Effector memory CD8-positive, alpha-beta T cell (primary cell): ENCODE results near the gene PRLH.
A peak's percentile ranks its signal among the peaks of the same experiment; 100 is the strongest.
"Not testable (repeated sequence)": the region's sequence is repeated elsewhere in the genome, so short reads cannot be mapped to it uniquely, and the experiment has no call there.

Source experiments
- ATAC-seq: fragments of 150-1000 bp; cut with Tn5 transposase; replicated peaks from 2 replicates; pipeline ENCODE4 v1.10.0; 2021; ENCODE audit warnings: mild to moderate bottlenecking, moderate library complexity
- DNase-seq, 3 experiments: peaks; one replicate each; pipeline ENCODE4 v3.0.0; 2021
- H3K27ac Mint-ChIP-seq, 2 donors: one replicate each; pipeline ENCODE4 v1.8.0; 2022; ENCODE audit warnings: mild to moderate bottlenecking in 2 of 2, mixed read lengths in 2 of 2, moderate library complexity in 2 of 2
- H3K27me3 Mint-ChIP-seq, 2 donors: one replicate each; pipeline ENCODE4 v1.8.0; 2022; ENCODE audit warnings: mixed read lengths in 2 of 2
- H3K36me3 Mint-ChIP-seq: one replicate; pipeline ENCODE4 v1.8.0; 2022; ENCODE audit warnings: mild to moderate bottlenecking, moderate library complexity, mixed read lengths; ENCODE audit not compliant: insufficient read depth
- H3K4me1 Mint-ChIP-seq, 2 donors: one replicate each; pipeline ENCODE4 v1.8.0; 2022; ENCODE audit warnings: low read depth in 2 of 2, mixed read lengths in 2 of 2
- H3K4me3 Mint-ChIP-seq, 2 donors: one replicate each; pipeline ENCODE4 v1.8.0; 2022; ENCODE audit warnings: mild to moderate bottlenecking in 2 of 2, mixed read lengths in 2 of 2, moderate library complexity in 2 of 2
- H3K9me3 Mint-ChIP-seq, 2 donors: one replicate each; pipeline ENCODE4 v1.8.0; 2022; ENCODE audit warnings: mixed read lengths in 2 of 2

The PRLH gene

DNA sequence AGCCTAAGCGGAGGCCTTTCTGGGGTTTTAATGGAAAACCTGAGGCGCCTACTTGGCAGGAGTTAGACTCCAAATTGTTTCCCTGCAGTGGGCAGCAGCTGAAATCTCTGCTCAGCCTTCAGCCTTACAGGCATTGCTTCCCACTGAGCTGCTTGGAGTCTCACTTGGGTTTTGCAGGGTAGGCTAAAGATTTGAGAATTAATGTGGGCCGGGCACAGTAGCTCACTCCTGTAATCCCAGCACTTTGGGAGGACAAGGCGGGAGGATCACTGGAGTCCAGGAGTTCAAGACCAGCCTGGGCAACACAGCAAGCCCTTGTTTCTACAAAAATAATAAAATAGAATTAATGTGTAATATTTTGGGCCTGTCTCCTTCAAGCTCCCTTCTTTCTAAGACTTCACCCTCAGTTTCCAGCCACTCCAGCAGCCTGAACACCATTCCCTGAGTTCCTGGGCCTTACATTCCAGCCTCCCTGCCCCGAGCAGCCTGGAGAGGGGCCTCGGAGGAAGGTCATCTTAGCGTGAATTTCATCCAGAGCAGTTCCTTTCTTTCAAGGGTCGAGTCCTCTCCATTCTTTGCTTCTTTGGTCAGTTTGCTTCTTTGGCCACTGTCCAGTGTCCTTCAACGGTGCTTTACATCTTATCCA, 33.2 kb downstream of the PRLH start:
- H3K4me1 Mint-ChIP-seq: peaks cover 16 to 22% of the 10 kb centered on the region in 2 donors
- H3K9me3 Mint-ChIP-seq: no peaks in the 10 kb centered on the region
- peaks cover 10% of the 10 kb centered on the region for H3K36me3 Mint-ChIP-seq
- no peak overlapping the region for H3K4me3 Mint-ChIP-seq
- H3K27ac Mint-ChIP-seq: peak overlapping the region; percentile 78 to 88
- H3K27me3 Mint-ChIP-seq: no peaks in the 10 kb centered on the region
- DNase-seq: no peak
- no peak for ATAC-seq

DNA sequence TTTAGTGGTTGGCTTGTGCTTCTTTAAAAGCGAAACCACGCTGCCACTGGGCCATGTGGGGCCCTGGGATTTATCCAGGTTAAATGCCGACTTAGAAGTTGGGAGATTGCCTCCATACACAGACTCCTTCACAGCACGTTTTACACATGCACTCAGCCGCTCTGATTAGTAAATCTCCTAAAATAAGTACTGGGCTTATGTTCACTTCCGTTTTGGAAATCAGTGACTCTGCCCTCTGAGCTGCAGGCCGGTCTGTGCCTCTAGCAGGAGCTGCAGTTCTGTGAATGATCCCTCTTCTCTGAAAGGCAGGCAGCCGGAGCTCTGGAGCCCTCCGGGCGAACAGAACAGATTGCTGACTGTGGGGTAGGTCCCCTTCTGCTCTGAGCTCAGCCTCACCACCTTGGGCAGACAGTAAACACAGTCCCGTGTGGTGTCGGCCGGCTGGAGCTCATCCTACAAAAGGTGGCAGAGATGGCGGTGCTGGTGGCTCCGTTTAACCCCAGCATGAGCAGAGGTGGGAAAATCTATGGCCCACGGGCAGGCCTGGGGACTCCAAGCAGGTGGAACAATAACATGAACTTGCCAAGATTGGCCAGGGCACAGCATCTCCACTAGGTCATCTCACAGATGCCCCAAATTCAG, 34.0 kb downstream of the PRLH start:
- no peaks in the 10 kb centered on the region for H3K9me3 Mint-ChIP-seq
- H3K4me1 Mint-ChIP-seq: peaks cover 16 to 22% of the 10 kb centered on the region in 2 donors
- H3K27ac Mint-ChIP-seq: peak overlapping the region; percentile 78
- ATAC-seq (no peak), DNase-seq (no peak)
- no peaks in the 10 kb centered on the region for H3K27me3 Mint-ChIP-seq
- no peak overlapping the region for H3K4me3 Mint-ChIP-seq
- peaks cover 10% of the 10 kb centered on the region for H3K36me3 Mint-ChIP-seq

- DNase-seq (no peak), ATAC-seq (no peak)
- no peaks in the 10 kb centered on the region for H3K9me3 Mint-ChIP-seq
- H3K27me3 Mint-ChIP-seq: no peaks in the 10 kb centered on the region
- no peak overlapping the region for H3K4me3 Mint-ChIP-seq
- peak overlapping the region; percentile 78 for H3K27ac Mint-ChIP-seq
- H3K36me3 Mint-ChIP-seq: peaks cover 10% of the 10 kb centered on the region
- H3K4me1 Mint-ChIP-seq: peaks cover 16 to 22% of the 10 kb centered on the region in 2 donors
These were observed 35.2 kb downstream of the PRLH start for GRCh38 chr2:237601453-237602116.

- Mint-ChIP-seq H3K4me1 (peaks cover 16 to 22% of the 10 kb centered on the region in 2 donors), H3K36me3 (peaks cover 10% of the 10 kb centered on the region), H3K9me3 (no peaks in the 10 kb centered on the region), H3K27me3 (peaks cover 0 to 2% of the 10 kb centered on the region in 2 donors), H3K4me3 (no peak overlapping the region), H3K27ac (no peak overlapping the region)
- DNase-seq (no peak), ATAC-seq (no peak)
These were observed 36.0 kb downstream of the PRLH start for GRCh38 chr2:237602409-237602808.

DNA sequence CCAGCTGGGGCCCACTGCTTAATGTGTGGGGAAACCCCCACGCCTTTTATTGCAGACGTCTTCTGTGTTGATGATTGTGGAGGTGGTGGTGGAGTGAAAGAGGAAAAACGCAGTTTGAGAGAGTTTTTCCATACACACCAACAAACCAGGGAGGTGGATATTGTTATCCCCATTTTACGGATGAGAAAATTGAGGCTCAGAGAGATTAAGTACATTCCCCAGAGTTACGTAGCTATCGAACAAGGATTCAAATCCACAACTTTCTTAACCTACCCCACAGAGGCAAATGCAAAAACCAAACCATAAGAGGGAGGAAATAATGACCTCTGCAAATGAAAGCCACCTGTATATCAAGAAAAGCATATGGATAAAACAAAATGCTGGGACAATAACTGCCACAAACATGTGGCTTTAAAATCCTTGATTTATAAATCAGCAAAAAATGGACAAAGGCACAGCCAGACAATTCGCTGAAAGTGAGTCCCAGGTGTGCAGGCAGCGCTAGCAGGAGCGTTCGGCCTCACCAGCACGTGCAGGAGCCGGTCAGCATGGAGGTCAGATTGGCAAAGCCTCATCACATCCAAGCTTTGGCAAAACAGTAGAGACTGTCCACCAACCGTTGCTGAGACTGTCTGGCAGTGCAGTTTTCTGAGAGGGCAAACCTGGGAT, 36.8 kb downstream of the PRLH start:
- ATAC-seq (no peak), DNase-seq (no peak)
- H3K4me1 Mint-ChIP-seq: peaks cover 15 to 19% of the 10 kb centered on the region in 2 donors
- no peaks in the 10 kb centered on the region for H3K9me3 Mint-ChIP-seq
- peak overlapping the region; percentile 75 to 76 for H3K4me3 Mint-ChIP-seq
- H3K27ac Mint-ChIP-seq: peak overlapping the region; percentile 90 to 96
- peaks cover 7 to 9% of the 10 kb centered on the region in 2 donors for H3K27me3 Mint-ChIP-seq
- H3K36me3 Mint-ChIP-seq: peaks cover 10% of the 10 kb centered on the region

- no peaks in the 10 kb centered on the region for H3K9me3 Mint-ChIP-seq
- H3K27me3 Mint-ChIP-seq: peaks cover 13 to 14% of the 10 kb centered on the region in 2 donors
- peaks cover 10% of the 10 kb centered on the region for H3K36me3 Mint-ChIP-seq
- peaks cover 11 to 15% of the 10 kb centered on the region in 2 donors for H3K4me1 Mint-ChIP-seq
- peak; percentile 36 to 54 (median 45) for DNase-seq
- peak overlapping the region; percentile 75 to 76 for H3K4me3 Mint-ChIP-seq
- peak; percentile 100 for ATAC-seq
- peak overlapping the region; percentile 90 to 96 for H3K27ac Mint-ChIP-seq
These were observed 37.5 kb downstream of the PRLH start for GRCh38 chr2:237603718-237604362.

DNA sequence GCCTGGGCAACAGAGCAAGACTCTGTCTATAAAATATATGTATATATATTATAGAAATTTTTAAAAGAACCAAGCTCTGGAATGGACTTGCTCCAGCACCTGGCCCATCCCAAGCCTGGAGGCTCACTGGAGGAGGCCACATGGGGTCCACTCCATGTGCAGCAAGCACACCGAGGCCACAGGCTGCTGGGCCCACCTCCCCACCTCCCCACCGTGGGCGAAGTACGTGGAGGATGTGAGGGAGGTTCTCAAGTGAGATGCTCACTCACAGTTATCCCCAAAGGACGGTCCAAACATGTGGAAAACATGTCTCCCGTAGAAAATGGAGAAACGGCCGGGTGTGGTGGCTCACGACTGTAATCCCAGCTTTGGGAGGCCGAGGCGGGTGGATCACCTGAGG, 38.0 kb downstream of the PRLH start:
- Mint-ChIP-seq H3K36me3 (peaks cover 10% of the 10 kb centered on the region), H3K4me1 (peaks cover 11 to 15% of the 10 kb centered on the region in 2 donors), H3K4me3 (peak overlapping the region in 1 of 2 donors; percentile 75), H3K27me3 (peaks cover 19% of the 10 kb centered on the region in 2 donors), H3K27ac (peak overlapping the region; percentile 90 to 96), H3K9me3 (no peaks in the 10 kb centered on the region)
- ATAC-seq: no peak
- DNase-seq: no peak

DNA sequence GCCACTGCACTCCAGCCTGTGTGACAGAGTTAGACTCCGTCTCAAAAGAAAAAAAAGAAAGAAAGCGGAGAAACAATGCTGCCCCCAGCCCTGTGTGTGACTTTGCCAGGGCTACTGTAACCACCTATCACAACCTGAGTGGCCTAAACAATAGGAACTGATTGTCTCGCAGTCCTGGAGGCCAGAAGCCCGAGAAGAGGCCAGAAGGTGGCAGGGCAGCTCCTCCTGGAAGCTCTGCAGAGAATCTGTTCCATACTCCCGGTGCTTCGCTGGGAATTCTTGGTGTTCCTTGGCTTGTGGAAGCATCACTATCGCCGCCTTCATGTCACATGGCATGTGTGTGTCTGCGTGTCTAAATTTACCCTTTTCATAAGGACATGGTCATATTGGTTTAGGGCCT, 38.6 kb downstream of the PRLH start:
- no peaks in the 10 kb centered on the region for H3K9me3 Mint-ChIP-seq
- DNase-seq (no peak), ATAC-seq (no peak)
- H3K36me3 Mint-ChIP-seq: peaks cover 10% of the 10 kb centered on the region
- H3K27me3 Mint-ChIP-seq: peaks cover 24 to 25% of the 10 kb centered on the region in 2 donors
- peaks cover 11 to 15% of the 10 kb centered on the region in 2 donors for H3K4me1 Mint-ChIP-seq
- peak overlapping the region; percentile 73 to 96 for H3K27ac Mint-ChIP-seq
- no peak overlapping the region for H3K4me3 Mint-ChIP-seq

GRCh38 chr2:237606522-237606921, 40.1 kb downstream of the PRLH start:
- H3K4me1 Mint-ChIP-seq: peaks cover 11 to 15% of the 10 kb centered on the region in 2 donors
- H3K36me3 Mint-ChIP-seq, ATAC-seq, H3K4me3 Mint-ChIP-seq, H3K27ac Mint-ChIP-seq, H3K9me3 Mint-ChIP-seq, DNase-seq: not testable (repeated sequence)
- peaks cover 24 to 26% of the 10 kb centered on the region in 2 donors for H3K27me3 Mint-ChIP-seq

DNA sequence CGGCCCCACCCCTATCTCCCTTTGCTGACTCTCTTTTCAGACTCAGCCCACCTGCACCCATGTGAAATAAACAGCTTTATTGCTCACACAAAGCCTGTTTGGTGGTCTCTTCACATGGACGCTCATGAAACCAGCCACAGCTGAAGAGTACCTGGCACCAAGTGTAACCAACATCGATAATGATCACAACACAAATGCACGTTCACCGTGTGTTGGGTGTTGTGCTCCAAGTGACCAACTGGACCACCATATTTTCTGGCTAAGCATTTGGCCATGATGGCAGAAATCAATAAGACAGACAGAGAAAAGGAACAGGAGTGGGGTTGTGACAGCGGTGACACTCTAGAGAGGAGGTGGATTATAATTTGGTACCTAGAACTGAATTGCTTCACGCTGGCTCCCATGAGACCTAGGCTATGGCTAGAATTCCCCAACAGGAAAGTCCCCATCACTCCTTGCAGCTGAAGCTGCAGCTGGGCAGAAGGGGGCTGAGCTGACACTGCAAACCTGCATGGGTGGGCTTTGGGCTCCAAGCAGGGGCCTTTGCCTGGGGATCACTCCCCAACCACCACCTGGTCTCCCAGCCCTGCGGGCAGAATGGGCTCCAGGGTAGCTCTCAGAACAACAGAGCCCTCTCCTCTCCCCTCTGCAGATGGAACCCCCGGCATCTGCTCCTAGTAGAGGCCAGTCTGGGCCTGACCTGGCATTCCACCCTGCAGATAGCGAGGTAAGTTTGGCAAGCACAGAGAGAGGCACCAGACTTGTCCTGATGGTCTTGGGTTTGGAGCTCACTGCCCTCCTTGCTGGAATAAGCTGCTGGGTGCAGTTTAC, 46.4 kb downstream of the PRLH start:
- no peak overlapping the region for H3K27ac Mint-ChIP-seq
- DNase-seq: no peak
- H3K4me1 Mint-ChIP-seq: peaks cover 0 to 4% of the 10 kb centered on the region in 2 donors
- peaks cover 19 to 23% of the 10 kb centered on the region in 2 donors for H3K27me3 Mint-ChIP-seq
- no peaks in the 10 kb centered on the region for H3K9me3 Mint-ChIP-seq
- H3K36me3 Mint-ChIP-seq: peaks cover 4% of the 10 kb centered on the region
- no peak overlapping the region for H3K4me3 Mint-ChIP-seq
- ATAC-seq: no peak

GRCh38 chr2:237613679-237614078, 47.3 kb downstream of the PRLH start:
- H3K27me3 Mint-ChIP-seq: peaks cover 11 to 14% of the 10 kb centered on the region in 2 donors
- H3K4me1 Mint-ChIP-seq: peaks cover 0 to 4% of the 10 kb centered on the region in 2 donors
- no peaks in the 10 kb centered on the region for H3K9me3 Mint-ChIP-seq
- ATAC-seq (no peak), DNase-seq (no peak)
- peaks cover 4% of the 10 kb centered on the region for H3K36me3 Mint-ChIP-seq
- H3K4me3 Mint-ChIP-seq: no peak overlapping the region
- H3K27ac Mint-ChIP-seq: no peak overlapping the region

DNA sequence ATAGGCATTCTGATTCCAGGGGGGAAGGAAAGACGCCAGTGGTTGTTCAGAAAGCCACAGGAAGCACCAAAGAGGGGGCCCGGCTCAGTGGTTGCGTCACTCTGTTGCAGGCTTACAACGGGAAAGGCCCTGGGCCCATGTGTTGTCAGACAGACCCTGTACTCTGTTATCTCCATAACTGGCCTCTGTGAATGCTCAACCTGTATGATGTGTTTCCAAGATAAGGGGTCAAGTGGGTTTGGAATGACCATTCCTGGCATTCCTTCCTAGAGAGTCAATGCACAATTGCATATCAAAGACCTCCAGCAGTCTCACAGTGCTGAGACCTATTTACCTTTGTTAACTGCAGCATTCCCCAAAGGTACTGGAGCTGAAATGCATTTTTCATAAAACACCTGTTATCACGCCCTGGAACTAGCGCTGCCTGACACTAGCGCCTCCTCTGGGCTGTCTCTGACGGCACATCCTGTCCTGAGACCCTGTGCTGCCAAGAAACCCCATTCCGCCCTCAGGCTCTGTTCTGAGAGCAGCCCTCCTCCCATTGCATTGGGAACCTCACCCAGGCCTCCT, 47.9 kb downstream of the PRLH start:
- H3K27me3 Mint-ChIP-seq: peaks cover 7 to 8% of the 10 kb centered on the region in 2 donors
- ATAC-seq: no peak
- no peak for DNase-seq
- peaks cover 0 to 4% of the 10 kb centered on the region in 2 donors for H3K4me1 Mint-ChIP-seq
- no peak overlapping the region for H3K4me3 Mint-ChIP-seq
- H3K9me3 Mint-ChIP-seq: no peaks in the 10 kb centered on the region
- H3K27ac Mint-ChIP-seq: no peak overlapping the region
- peaks cover 4% of the 10 kb centered on the region for H3K36me3 Mint-ChIP-seq
